Measurements from ENCODE around the gene PDZD4.

The PDZD4 gene

GRCh38 chrX:153867139-153867538, 36.8 kb upstream of the PDZD4 start:
- no peak for DNase-seq

- DNase-seq = no peak
Measured at GRCh38 chrX:153866302-153867019, 36.1 kb upstream of the PDZD4 start.

GRCh38 chrX:153865685-153866084, 35.3 kb upstream of the PDZD4 start:
- no peak for DNase-seq

- DNase-seq = no peak
Measured at GRCh38 chrX:153865321-153865580, 34.9 kb upstream of the PDZD4 start.

GRCh38 chrX:153864561-153865320, 34.4 kb upstream of the PDZD4 start:
- no peak for DNase-seq

- DNase-seq = no peak
Measured at GRCh38 chrX:153864101-153864500, 33.8 kb upstream of the PDZD4 start.

GRCh38 chrX:153863251-153863991, 33.1 kb upstream of the PDZD4 start:
- DNase-seq = no peak

- DNase-seq = no peak
Measured at GRCh38 chrX:153862369-153863250, 32.3 kb upstream of the PDZD4 start.

GRCh38 chrX:153861733-153862310, 31.5 kb upstream of the PDZD4 start:
- no peak for DNase-seq

GRCh38 chrX:153861151-153861550, 30.8 kb upstream of the PDZD4 start:
- DNase-seq = no peak

- no peak for DNase-seq
Measured at GRCh38 chrX:153857348-153857903, 27.1 kb upstream of the PDZD4 start.

- DNase-seq = no peak
Measured at GRCh38 chrX:153854702-153855101, 24.4 kb upstream of the PDZD4 start.

GRCh38 chrX:153853902-153854267, 23.5 kb upstream of the PDZD4 start:
- no peak for DNase-seq

GRCh38 chrX:153853180-153853901, 23.0 kb upstream of the PDZD4 start:
- no peak for DNase-seq

GRCh38 chrX:153851981-153852380, 21.6 kb upstream of the PDZD4 start:
- no peak for DNase-seq

GRCh38 chrX:153848325-153848724, 18.0 kb upstream of the PDZD4 start:
- no peak for DNase-seq

GRCh38 chrX:153845842-153846241, 15.5 kb upstream of the PDZD4 start:
- DNase-seq = no peak

GRCh38 chrX:153845195-153845594, 14.9 kb upstream of the PDZD4 start:
- no peak for DNase-seq

- DNase-seq = no peak
Measured at GRCh38 chrX:153844509-153845082, 14.3 kb upstream of the PDZD4 start.

GRCh38 chrX:153836921-153837320, 6.6 kb upstream of the PDZD4 start:
- no peak for DNase-seq

GRCh38 chrX:153832728-153833127, 2.4 kb upstream of the PDZD4 start:
- no peak for DNase-seq

All from NCI-H187 treated with DMSO at 0.1 percent for 48 hours (cell line).